A673 (cell line): ENCODE data around the gene TAS1R3. TPM values are rescaled to one million over a fixed set of nuclear protein-coding genes. Genes with fewer than 3 reads are reported as not detected.

ENCODE experiments used
- BruUV-seq: library from RNA; stranded (reverse); fragments of 400-500 nt; replicated peaks from 2 replicates; lab custom pipeline; 2021; lab: Mats Ljungman, UMichigan
- CTCF ChIA-PET: fragments of 300-600 bp; sonication (Branson Sonifier 250); formaldehyde crosslinking; loops from one replicate; lab custom pipeline; 2022; ENCODE audit warnings: antibody characterized with exemption; lab: Charles Lee
- POLR2A ChIA-PET: fragments of 300-600 bp; sonication (Branson Sonifier 250); formaldehyde crosslinking; loops from one replicate; lab custom pipeline; 2022; ENCODE audit warnings: antibody characterized with exemption; ENCODE audit not compliant: low non-redundant PET; lab: Charles Lee
- DNase-seq: peaks from one replicate; pipeline ENCODE4 v3.0.0-alpha.2; 2015; ENCODE audit warnings: low spot score
- H3K27ac ChIP-seq: fragments of 200-600 bp; sonication (generic); 2 replicates; pipeline ENCODE4 v1.5.1; 2016; ENCODE audit warnings: mixed run types, low read depth, mild to moderate bottlenecking, mixed read lengths, antibody characterized with exemption, low read length; ENCODE audit not compliant: poor library complexity, severe bottlenecking
- H3K27me3 ChIP-seq: fragments of 200-600 bp; sonication (generic); replicated peaks from 2 replicates; pipeline ENCODE4 v1.6.1; 2017; ENCODE audit warnings: mixed run types, low read depth, mild to moderate bottlenecking, mixed read lengths, antibody characterized with exemption, low read length; ENCODE audit not compliant: insufficient read depth, poor library complexity
- H3K36me3 ChIP-seq: fragments of 200-600 bp; sonication (generic); 2 replicates; pipeline ENCODE4 v1.6.1; 2016; ENCODE audit warnings: mixed run types, mild to moderate bottlenecking, mixed read lengths, antibody characterized with exemption, low read length; ENCODE audit not compliant: insufficient read depth, poor library complexity, severe bottlenecking
- H3K4me1 ChIP-seq: fragments of 200-600 bp; sonication (generic); 2 replicates; pipeline ENCODE4 v1.6.1; 2017; ENCODE audit warnings: mixed run types, mild to moderate bottlenecking, mixed read lengths, antibody characterized with exemption, low read length; ENCODE audit not compliant: insufficient read depth, poor library complexity, severe bottlenecking
- H3K4me3 ChIP-seq: fragments of 200-600 bp; sonication (generic); 2 replicates; pipeline ENCODE4 v1.5.1; 2016; ENCODE audit warnings: low read depth, mixed run types, mild to moderate bottlenecking, mixed read lengths, low read length; ENCODE audit not compliant: poor library complexity, severe bottlenecking
- H3K9me3 ChIP-seq: fragments of 200-600 bp; sonication (generic); 2 replicates; pipeline ENCODE4 v1.6.1; 2016; ENCODE audit warnings: mixed run types, low read depth, mild to moderate bottlenecking, mixed read lengths, antibody characterized with exemption, low read length; ENCODE audit not compliant: poor library complexity, severe bottlenecking
- CTCF ChIP-seq: fragments of 300-800, 200-600 bp; sonication (generic); conservative IDR thresholded peaks from 2 replicates; pipeline ENCODE4 v1.5.1; 2017; ENCODE audit warnings: low read depth, mild to moderate bottlenecking, antibody characterized with exemption, low read length, moderate library complexity, mixed read lengths
- EZH2 ChIP-seq: fragments of 200-600 bp; sonication (generic); IDR thresholded peaks from 2 replicates; pipeline ENCODE4 v1.6.1; 2017; ENCODE audit warnings: borderline replicate concordance, low read depth, mild to moderate bottlenecking, mixed read lengths, antibody characterized with exemption, low read length; ENCODE audit not compliant: poor library complexity, severe bottlenecking
- intact Hi-C: fragments of 100-400 bp; cut with micrococcal nuclease; formaldehyde crosslinking; loops from one replicate; pipeline ENCODE4 v1.10.0; 2022; ENCODE audit not compliant: unreplicated experiment
- total RNA-seq: library from RNA; stranded (reverse); gene quantifications from 2 replicates; pipeline ENCODE4 v1.2.3, GENCODE V29; 2021

The TAS1R3 gene
- total RNA-seq, 1 experiment from 2014 or later: 0.21 TPM

- peaks cover 4% of the 10 kb centered on the region for H3K4me1 ChIP-seq
- no TSS peak for BruUV-seq
- ChIA-PET POLR2A (no interaction called here), CTCF (no interaction called here)
- intact Hi-C loops: no loop called here
- no peaks in the 10 kb centered on the region for H3K36me3 ChIP-seq
- TF ChIP-seq EZH2 (no peak), CTCF (no peak)
- H3K9me3 ChIP-seq: no peaks in the 10 kb centered on the region
- DNase-seq: no peak
- H3K27ac ChIP-seq: no peak overlapping the region
- no peak overlapping the region for H3K4me3 ChIP-seq
- no peaks in the 10 kb centered on the region for H3K27me3 ChIP-seq
Observed at GRCh38 chr1:1332031-1332755, 1.1 kb downstream of the TAS1R3 start.

GRCh38 chr1:1332774-1333480 is 1.8 kb downstream of the TAS1R3 start:
- ChIA-PET POLR2A (no interaction called here), CTCF (no interaction called here)

More at GRCh38 chr1:1332774-1333480, 1.8 kb downstream of the TAS1R3 start:
- no TSS peak for BruUV-seq
- H3K27me3 ChIP-seq: no peaks in the 10 kb centered on the region
- H3K9me3 ChIP-seq: no peaks in the 10 kb centered on the region
- TF ChIP-seq EZH2: no peak
- no peak for TF ChIP-seq CTCF
- no peak overlapping the region for H3K4me3 ChIP-seq
- intact Hi-C loops: no loop called here
- H3K36me3 ChIP-seq: peaks cover 3% of the 10 kb centered on the region
- no peak overlapping the region for H3K27ac ChIP-seq
- H3K4me1 ChIP-seq: peaks cover 4% of the 10 kb centered on the region
- DNase-seq: no peak
